Nucleus accumbens (tissue), 56 donors: ENCODE measurements around the gene CEP85.

Experiments
- DNase-seq, 56 donors: peaks; one replicate each; lab custom pipeline; 2025; lab: John Stamatoyannopoulos, UW

CEP85 gene, protein sequence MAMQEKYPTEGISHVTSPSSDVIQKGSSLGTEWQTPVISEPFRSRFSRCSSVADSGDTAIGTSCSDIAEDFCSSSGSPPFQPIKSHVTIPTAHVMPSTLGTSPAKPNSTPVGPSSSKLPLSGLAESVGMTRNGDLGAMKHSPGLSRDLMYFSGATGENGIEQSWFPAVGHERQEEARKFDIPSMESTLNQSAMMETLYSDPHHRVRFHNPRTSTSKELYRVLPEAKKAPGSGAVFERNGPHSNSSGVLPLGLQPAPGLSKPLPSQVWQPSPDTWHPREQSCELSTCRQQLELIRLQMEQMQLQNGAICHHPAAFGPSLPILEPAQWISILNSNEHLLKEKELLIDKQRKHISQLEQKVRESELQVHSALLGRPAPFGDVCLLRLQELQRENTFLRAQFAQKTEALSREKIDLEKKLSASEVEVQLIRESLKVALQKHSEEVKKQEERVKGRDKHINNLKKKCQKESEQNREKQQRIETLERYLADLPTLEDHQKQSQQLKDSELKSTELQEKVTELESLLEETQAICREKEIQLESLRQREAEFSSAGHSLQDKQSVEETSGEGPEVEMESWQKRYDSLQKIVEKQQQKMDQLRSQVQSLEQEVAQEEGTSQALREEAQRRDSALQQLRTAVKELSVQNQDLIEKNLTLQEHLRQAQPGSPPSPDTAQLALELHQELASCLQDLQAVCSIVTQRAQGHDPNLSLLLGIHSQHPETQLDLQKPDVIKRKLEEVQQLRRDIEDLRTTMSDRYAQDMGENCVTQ

DNA sequence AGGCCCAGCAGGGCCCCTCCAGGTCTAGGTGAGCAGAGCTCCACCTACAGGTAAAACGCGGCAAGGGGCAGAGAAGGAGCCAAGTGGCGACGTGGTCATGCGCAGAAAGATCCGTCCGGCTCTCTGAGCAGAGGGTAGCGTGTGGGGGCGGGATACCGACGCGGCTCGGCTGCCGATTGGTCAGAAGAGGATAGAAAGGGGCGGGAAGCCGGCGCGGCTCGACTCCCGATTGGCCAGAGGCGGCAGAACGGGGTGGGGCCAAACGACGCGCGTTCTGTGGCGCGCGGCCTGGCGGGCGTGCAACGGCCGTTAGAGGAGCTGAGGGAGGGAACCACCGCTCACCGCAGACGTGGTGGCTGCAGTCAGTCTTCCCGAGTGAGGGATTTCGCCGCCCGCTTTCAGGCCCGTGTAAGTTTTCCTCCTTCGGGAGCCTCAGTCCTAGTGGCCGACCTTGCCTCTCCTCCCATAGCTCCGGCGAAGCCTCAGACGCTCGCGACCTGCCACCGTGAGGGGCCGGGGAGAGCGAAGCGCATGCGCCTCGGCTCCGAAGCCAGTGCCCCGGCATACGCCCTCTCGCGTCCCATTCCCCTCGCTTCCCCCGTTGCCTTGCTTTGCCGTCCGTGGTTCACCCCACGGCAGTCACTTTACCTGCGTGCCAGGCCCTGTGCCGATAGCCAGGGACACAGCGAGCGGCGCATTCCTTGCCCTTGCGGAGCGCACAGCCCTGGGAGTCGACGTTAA, at the start of gene CEP85:
Gene CEP85, plus strand, starts transcription at position 298 of the 741 bp plus-strand sequence. CDS start 5,584 bp downstream, outside the sequence.
- peak; percentile 57 to 99 (median 97) for DNase-seq

DNA sequence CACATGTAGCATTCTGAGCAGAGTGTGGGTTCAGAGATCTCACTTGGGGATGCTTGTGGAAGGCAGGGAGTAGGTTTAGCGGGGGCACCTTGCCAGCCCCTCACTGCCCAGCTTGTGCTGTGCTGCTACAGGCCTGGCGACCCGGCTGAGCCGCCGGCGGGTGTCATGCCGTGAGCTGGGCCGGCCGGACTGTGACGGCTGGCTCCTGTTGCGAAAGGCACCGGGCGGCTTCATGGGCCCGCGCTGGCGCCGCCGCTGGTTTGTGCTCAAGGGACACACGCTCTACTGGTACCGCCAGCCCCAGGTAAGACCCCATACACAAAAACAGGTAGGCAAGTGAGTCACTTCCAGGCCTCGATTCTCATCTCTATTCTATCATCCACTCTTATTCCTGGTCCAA, 49.1 kb upstream of the CEP85 start:
- no peak for DNase-seq

- DNase-seq: no peak
Measured at GRCh38 chr1:26187882-26188281, 46.1 kb upstream of the CEP85 start.

DNA sequence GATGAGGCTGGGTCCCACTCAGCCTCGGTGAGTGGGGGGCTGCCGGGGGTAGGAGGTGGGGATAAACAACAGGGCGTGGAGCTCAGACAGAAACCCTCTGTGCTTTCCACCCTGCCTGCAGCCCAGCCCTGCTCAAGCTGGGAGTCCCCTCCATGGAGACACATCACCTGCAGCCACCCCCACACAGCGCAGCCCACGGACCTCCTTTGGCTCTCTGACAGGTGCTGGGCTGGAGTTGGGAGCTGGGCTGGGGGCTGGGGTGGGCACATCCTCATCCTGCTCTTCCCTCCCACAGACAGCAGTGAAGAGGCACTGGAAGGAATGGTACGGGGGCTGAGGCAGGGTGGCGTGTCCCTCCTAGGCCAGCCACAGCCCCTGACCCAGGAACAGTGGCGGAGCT, 45.5 kb upstream of the CEP85 start:
- DNase-seq: peak in 1 of 56 donors; percentile 17

DNA sequence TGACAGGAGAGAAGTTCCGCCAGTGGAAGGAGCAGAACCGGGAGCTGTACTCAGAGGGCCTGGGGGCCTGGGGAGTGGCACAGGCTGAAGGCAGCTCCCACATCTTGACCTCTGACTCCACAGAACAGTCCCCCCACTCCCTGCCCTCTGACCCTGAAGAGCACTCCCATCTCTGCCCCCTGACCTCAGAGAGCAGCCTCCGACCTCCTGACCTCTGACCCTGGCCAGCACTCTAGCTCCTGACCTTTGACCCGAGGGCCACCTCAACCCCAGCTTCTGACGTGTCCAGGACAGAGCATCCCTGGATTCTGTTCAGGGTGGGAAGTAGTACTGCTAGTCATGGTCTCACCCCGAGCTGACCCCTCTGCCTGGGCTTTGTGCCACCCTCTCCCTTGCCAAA, 44.7 kb upstream of the CEP85 start:
- DNase-seq: no peak

DNA sequence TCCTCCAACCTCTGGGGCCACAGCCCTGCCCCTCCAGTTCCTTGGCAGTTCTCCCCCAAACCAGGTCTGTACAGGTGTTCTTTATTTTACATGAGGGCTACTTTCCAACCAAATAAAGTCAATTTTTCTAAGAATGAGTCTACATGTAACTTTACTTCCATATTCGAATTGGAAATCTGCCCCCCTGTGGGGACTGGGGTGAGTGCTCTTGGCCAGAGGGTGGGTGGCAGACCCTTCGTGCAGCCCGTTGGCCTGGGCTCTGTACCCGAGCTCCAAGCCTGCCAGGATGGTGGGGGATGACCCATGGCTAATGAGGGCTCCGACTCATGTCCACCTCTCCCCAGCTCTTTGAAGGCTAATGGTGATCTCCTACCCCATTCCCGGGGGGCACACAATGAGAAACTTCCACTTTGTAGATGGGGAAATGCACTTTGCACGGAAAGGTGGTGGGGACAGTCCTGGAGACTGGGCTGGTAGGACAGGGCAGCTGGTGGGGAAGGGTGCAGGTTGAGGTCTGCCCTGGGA, 44.2 kb upstream of the CEP85 start:
- DNase-seq: no peak

GRCh38 chr1:26190373-26190987, 43.5 kb upstream of the CEP85 start, which contains the start of gene CATSPER4:
Gene CATSPER4 (plus strand): TSS chr1:26190602. CDS start chr1:26190628, 26 bp downstream.
- DNase-seq: peak in 2 of 56 donors; percentile 2 to 12

DNA sequence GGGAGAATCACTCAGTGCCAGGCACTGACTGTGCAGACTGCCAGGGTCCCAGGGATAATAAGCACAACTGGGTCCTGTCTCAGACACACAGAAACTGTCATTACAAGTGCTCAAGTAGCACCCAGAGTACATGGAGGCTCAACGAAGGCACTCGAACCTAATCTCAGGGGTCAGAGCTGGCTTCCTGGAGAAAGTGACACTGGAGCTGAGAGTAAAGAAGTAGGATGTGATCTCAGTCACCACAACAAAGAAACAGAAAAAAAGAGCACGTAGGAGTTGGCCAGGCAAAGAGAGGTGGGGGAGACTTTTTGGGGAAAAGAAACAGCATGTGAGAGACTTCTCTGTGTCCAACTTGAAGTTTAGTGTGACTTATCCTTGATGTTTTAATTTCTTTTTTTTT, 42.3 kb upstream of the CEP85 start:
- DNase-seq: no peak

DNA sequence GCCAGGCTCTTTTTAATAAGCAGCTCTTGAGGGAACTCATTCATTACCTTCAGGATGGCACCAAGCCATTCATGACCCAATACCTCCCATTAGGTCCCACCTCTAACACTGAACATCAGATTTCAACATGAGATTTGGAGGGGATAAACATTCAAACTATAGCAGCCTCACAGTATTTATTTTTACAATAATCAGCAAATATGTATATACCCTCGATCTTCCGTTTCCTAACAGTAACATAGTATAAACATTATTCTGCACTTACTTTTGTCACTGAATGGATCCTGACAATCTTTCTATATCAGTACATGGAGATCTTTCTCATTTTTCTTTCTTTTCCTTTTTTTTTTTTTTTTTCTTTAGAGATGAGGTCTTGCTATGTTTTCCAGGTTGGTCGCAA, 38.2 kb upstream of the CEP85 start:
- no peak for DNase-seq

DNA sequence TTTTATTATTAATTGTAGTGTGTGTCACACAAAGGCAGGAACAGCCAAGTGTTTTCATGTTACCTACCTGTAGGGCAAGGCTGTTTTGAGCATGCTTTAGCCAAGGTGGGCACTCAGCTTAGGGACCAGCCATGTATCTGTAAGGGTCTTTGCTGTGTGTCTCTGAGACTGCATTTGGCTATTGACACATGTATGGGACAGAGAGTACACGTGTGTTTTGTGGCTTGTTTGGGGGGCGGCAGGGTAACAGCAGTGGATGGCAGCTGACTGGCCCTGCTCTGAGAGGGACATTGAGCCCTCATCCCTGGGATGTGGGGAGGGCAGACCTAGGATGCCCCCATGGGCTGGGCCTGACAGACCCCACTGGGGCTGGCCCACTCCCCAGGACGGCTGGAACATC, 36.7 kb upstream of the CEP85 start:
- no peak for DNase-seq

- DNase-seq: no peak
Measured at GRCh38 chr1:26197813-26198212, 36.2 kb upstream of the CEP85 start.

- no peak for DNase-seq
Measured at GRCh38 chr1:26200413-26200812, 33.6 kb upstream of the CEP85 start.

- DNase-seq: no peak
Measured at GRCh38 chr1:26203642-26204318, 30.2 kb upstream of the CEP85 start.

- DNase-seq: no peak
Measured at GRCh38 chr1:26210147-26210870, 23.7 kb upstream of the CEP85 start.

DNA sequence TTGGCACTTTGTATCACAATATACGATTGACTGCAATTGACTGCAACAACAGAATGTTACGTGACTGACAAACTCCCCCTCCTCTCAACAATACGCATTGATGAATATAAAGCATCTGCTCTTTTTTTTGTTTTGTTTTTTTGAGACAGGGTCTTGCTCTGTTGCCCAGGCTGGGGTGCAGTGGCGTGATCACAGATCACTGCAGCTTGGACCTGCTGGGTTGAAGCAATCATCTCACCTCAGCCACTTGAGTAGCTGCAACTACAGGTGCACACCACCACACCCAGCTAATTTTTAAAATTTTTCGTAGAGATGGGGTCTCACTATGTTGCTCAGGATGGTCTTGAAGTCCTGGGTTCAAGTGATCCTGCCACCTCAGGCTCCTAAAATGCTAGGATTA, 21.3 kb upstream of the CEP85 start:
- no peak for DNase-seq

GRCh38 chr1:26213335-26213905, 20.6 kb upstream of the CEP85 start:
- DNase-seq: no peak

DNA sequence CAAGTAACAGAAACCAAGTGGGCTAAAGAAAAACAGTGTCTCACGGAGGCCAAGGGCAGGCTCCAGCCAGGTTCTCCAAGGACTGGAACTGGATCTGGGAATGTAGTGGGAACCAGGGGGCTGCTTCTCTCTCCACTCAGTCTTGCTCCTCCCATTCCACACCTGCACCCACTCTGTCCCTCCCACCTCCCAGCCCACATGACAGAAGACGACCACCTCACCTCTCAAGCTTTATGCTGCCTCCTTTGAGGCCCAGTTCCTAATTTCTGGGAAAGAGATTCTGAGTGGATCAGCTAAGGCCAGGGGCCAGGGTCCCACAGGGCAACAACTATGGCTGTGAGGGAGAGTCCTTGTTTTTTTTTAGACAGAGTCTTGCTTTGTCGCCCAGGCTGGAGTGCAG, 18.8 kb upstream of the CEP85 start:
- DNase-seq: no peak

GRCh38 chr1:26218906-26219494, 15.0 kb upstream of the CEP85 start:
- no peak for DNase-seq
